ENCODE measurements around the gene KLHL28. TPM values are rescaled to one million over a fixed set of nuclear protein-coding genes. Genes with fewer than 3 reads are reported as not detected.
A peak's percentile ranks its signal among the peaks of the same experiment; 100 is the strongest.

KLHL28 gene
- total RNA-seq, 5 donors from 2014 or later (not counting 1 experiment from before 2014, with no cell fraction given) = 28.0 to 47.9 (median 35.0) TPM

GRCh38 chr14:44989497-44990440 is 28.0 kb upstream of the KLHL28 start:
- no peak overlapping the region for H3K4me3 ChIP-seq (ENCODE audit: control insufficient read depth in 1 of 2, extremely low read depth in 1 of 2, low read length in 1 of 2)
- ATAC-seq (replicated peaks in 1 of 4) (no peak), DNase-seq (no peak)
- H3K36me3 Mint-ChIP-seq = peaks cover 10% of the 10 kb centered on the region
- POLR2A ChIA-PET = no interaction called here
- H3K27me3 Mint-ChIP-seq = no peaks in the 10 kb centered on the region
- H3K4me1 ChIP-seq (ENCODE audit: control insufficient read depth in 1 of 2, extremely low read depth in 1 of 2, insufficient read depth in 2 of 2, low read length in 2 of 2) = no peaks in the 10 kb centered on the region
- no peaks in the 10 kb centered on the region for H3K9me3 Mint-ChIP-seq
- peak overlapping the region in 1 of 2 donors; percentile 19 for H3K27ac Mint-ChIP-seq
- peaks cover 0 to 2% of the 10 kb centered on the region in 2 donors for H3K36me3 ChIP-seq (ENCODE audit: control insufficient read depth in 2 of 2, extremely low read depth in 1 of 2, insufficient read depth in 1 of 2, low read length in 1 of 2)
- CTCF ChIA-PET = interaction anchor here in 1 of 2 donors (0.5 to 0.7 kb wide), 2 partner anchors 143 to 445 kb away, joined by 3 read pairs; no protein-coding TSS in a partner anchor
- H3K4me3 Mint-ChIP-seq = no peak overlapping the region
- no peaks in the 10 kb centered on the region for H3K27me3 ChIP-seq (replicated peaks in 1 of 2; ENCODE audit: control insufficient read depth in 2 of 2, extremely low read depth in 1 of 2, insufficient read depth in 2 of 2, low read length in 1 of 2)
- no peaks in the 10 kb centered on the region for H3K9me3 ChIP-seq
- no CpG with 5 or more reads among the region's 3 CpGs for WGBS (ENCODE audit: insufficient coverage)
- peaks cover 9 to 13% (median 12%) of the 10 kb centered on the region in 3 donors for H3K4me1 Mint-ChIP-seq
- H3K27ac ChIP-seq (ENCODE audit: low read length) = no peak overlapping the region

DNA sequence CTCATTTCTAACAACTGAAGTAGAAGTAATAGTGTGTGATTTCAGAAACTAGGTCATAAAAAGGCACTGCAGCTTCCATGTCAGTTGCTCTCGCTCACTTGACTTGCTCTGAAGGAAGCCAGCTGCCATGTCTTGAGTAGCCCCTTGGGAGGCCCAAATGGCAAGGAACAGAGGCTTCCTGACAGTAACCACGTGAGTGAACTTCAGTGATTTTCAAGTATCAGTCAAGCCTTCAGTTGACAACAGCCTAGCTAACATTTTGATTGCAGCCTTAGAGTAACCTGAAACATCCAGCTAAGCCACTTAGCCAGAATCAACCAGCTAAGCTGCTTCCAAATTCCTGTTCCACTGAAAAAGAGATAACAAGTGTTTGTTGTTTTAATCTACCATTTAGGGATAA is 26.9 kb upstream of the KLHL28 start:
- ChIA-PET POLR2A (interaction anchor here (0.6 to 0.7 kb wide), 2 partner anchors 12 to 22 kb away, joined by 3 read pairs; no protein-coding TSS in a partner anchor), CTCF (no interaction called here)
- 85% methylated on average over 2 of the region's 2 CpGs for WGBS (ENCODE audit: insufficient coverage)
- Mint-ChIP-seq H3K4me3 (no peak overlapping the region), H3K4me1 (peaks cover 9 to 13% (median 12%) of the 10 kb centered on the region in 3 donors), H3K27ac (no peak overlapping the region), H3K36me3 (peaks cover 6% of the 10 kb centered on the region), H3K27me3 (no peaks in the 10 kb centered on the region), H3K9me3 (no peaks in the 10 kb centered on the region)
- no peaks in the 10 kb centered on the region for H3K36me3 ChIP-seq (ENCODE audit: control insufficient read depth in 2 of 2, extremely low read depth in 1 of 2, insufficient read depth in 1 of 2, low read length in 1 of 2)
- no peaks in the 10 kb centered on the region for H3K9me3 ChIP-seq
- no peaks in the 10 kb centered on the region for H3K4me1 ChIP-seq (ENCODE audit: control insufficient read depth in 1 of 2, extremely low read depth in 1 of 2, insufficient read depth in 2 of 2, low read length in 2 of 2)
- H3K27ac ChIP-seq (ENCODE audit: low read length) = no peak overlapping the region
- no peak for DNase-seq
- ATAC-seq (replicated peaks in 1 of 4) = no peak
- no peak overlapping the region for H3K4me3 ChIP-seq (ENCODE audit: control insufficient read depth in 1 of 2, extremely low read depth in 1 of 2, low read length in 1 of 2)
- H3K27me3 ChIP-seq (replicated peaks in 1 of 2; ENCODE audit: control insufficient read depth in 2 of 2, extremely low read depth in 1 of 2, insufficient read depth in 2 of 2, low read length in 1 of 2) = no peaks in the 10 kb centered on the region

DNA sequence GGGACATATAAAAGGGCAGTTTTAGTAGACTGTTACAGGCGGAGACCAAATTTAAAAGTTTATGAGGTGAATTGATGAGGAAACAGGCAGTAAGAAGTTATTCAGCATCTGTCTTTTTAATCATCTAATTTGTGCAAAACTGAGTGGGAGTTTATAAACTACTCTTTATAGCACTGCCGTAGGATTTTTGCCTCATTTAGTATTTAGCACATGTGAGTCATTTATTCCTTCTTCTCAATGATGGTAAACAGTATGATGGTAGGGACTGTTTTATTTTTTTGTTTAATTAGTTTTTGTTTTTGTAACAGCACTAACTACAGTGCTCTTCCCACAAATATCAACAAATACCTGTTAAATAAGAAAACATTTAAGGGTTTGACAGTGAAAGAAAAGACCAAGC is 20.8 kb upstream of the KLHL28 start:
- Mint-ChIP-seq H3K4me3 (no peak overlapping the region), H3K9me3 (no peaks in the 10 kb centered on the region), H3K4me1 (peaks cover 17 to 30% (median 23%) of the 10 kb centered on the region in 3 donors), H3K36me3 (peaks cover 13% of the 10 kb centered on the region), H3K27me3 (no peaks in the 10 kb centered on the region), H3K27ac (no peak overlapping the region)
- ATAC-seq (replicated peaks in 1 of 4) (no peak), DNase-seq (no peak)
- H3K9me3 ChIP-seq = no peaks in the 10 kb centered on the region
- no peak overlapping the region for H3K27ac ChIP-seq (ENCODE audit: low read length)
- CTCF ChIA-PET = interaction anchor here in 1 of 2 donors (1.0 kb wide), 1 partner anchor 16 kb away, joined by 3 read pairs; no protein-coding TSS in a partner anchor
- peaks cover 0 to 2% of the 10 kb centered on the region in 2 experiments for H3K4me1 ChIP-seq (ENCODE audit: control insufficient read depth in 1 of 2, extremely low read depth in 1 of 2, insufficient read depth in 2 of 2, low read length in 2 of 2)
- H3K4me3 ChIP-seq (ENCODE audit: control insufficient read depth in 1 of 2, extremely low read depth in 1 of 2, low read length in 1 of 2) = no peak overlapping the region
- no peaks in the 10 kb centered on the region for H3K36me3 ChIP-seq (ENCODE audit: control insufficient read depth in 2 of 2, extremely low read depth in 1 of 2, insufficient read depth in 1 of 2, low read length in 1 of 2)
- H3K27me3 ChIP-seq (replicated peaks in 1 of 2; ENCODE audit: control insufficient read depth in 2 of 2, extremely low read depth in 1 of 2, insufficient read depth in 2 of 2, low read length in 1 of 2) = no peaks in the 10 kb centered on the region
- POLR2A ChIA-PET = no interaction called here
- WGBS (ENCODE audit: insufficient coverage) = no CpG with 5 or more reads among the region's 2 CpGs

- peak in 1 of 35 experiments; percentile 30 for DNase-seq
- ChIA-PET POLR2A (interaction anchor here in 1 of 2 donors (0.6 kb wide), 1 partner anchor 23 kb away, joined by 6 read pairs; no protein-coding TSS in a partner anchor), CTCF (no interaction called here)
- no peak overlapping the region for H3K27ac Mint-ChIP-seq
- H3K9me3 Mint-ChIP-seq = no peaks in the 10 kb centered on the region
- Histone ChIP-seq H3K4me1 (ENCODE audit: control insufficient read depth in 1 of 2, extremely low read depth in 1 of 2, insufficient read depth in 2 of 2, low read length in 2 of 2) (peaks cover 0 to 2% of the 10 kb centered on the region in 2 experiments), H3K27me3 (replicated peaks in 1 of 2; ENCODE audit: control insufficient read depth in 2 of 2, extremely low read depth in 1 of 2, insufficient read depth in 2 of 2, low read length in 1 of 2) (no peaks in the 10 kb centered on the region), H3K9me3 (no peaks in the 10 kb centered on the region), H3K4me3 (ENCODE audit: control insufficient read depth in 1 of 2, extremely low read depth in 1 of 2, low read length in 1 of 2) (no peak overlapping the region), H3K27ac (ENCODE audit: low read length) (no peak overlapping the region), H3K36me3 (ENCODE audit: control insufficient read depth in 2 of 2, extremely low read depth in 1 of 2, insufficient read depth in 1 of 2, low read length in 1 of 2) (no peaks in the 10 kb centered on the region)
- H3K4me3 Mint-ChIP-seq = no peak overlapping the region
- peaks cover 14% of the 10 kb centered on the region for H3K36me3 Mint-ChIP-seq
- no CpG with 5 or more reads among the region's 3 CpGs for WGBS (ENCODE audit: insufficient coverage)
- H3K4me1 Mint-ChIP-seq = peaks cover 17 to 33% (median 26%) of the 10 kb centered on the region in 3 donors
- no peak for ATAC-seq (replicated peaks in 1 of 4)
- no peaks in the 10 kb centered on the region for H3K27me3 Mint-ChIP-seq
These were observed 19.5 kb upstream of the KLHL28 start for GRCh38 chr14:44981198-44981597.

DNA sequence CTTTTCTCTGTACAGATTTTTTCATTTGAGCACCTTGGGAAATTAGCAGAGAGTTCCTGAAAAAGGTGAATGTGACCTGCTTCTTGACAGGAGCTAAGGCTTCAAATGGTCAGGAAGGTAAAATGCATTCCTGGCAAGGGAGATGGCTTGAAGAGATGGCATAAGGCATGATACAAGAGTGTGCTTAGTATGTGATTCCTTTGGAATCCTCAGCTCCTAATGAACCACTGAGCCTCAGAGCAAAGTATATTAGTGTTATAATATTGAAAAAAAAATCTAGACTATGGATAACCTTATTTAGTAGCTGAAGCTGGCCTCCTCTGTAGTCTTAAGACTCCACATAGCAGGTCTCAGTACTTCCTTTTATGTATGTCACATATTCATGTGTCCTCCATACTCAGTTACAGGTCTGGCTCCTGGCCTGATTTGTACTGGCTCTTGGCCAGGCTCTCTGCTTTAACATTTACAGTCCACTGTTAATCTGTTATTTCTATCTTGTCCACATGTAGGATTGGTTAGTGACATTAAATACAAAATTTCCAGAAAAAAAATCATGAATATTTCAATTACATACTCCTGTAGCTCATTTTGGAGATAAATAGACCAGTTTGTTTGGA is 18.1 kb upstream of the KLHL28 start:
- Mint-ChIP-seq H3K36me3 (peaks cover 19% of the 10 kb centered on the region), H3K27ac (no peak overlapping the region), H3K4me1 (peaks cover 17 to 38% (median 27%) of the 10 kb centered on the region in 3 donors), H3K27me3 (no peaks in the 10 kb centered on the region), H3K4me3 (no peak overlapping the region), H3K9me3 (no peaks in the 10 kb centered on the region)
- ChIA-PET CTCF (no interaction called here), POLR2A (interaction anchor here (0.6 to 1.0 kb wide), 2 partner anchors 15 to 17 kb away, joined by 3 to 14 read pairs; no protein-coding TSS in a partner anchor)
- Histone ChIP-seq H3K27me3 (replicated peaks in 1 of 2; ENCODE audit: control insufficient read depth in 2 of 2, extremely low read depth in 1 of 2, insufficient read depth in 2 of 2, low read length in 1 of 2) (no peaks in the 10 kb centered on the region), H3K27ac (ENCODE audit: low read length) (no peak overlapping the region), H3K9me3 (no peaks in the 10 kb centered on the region), H3K4me3 (ENCODE audit: control insufficient read depth in 1 of 2, extremely low read depth in 1 of 2, low read length in 1 of 2) (no peak overlapping the region), H3K36me3 (ENCODE audit: control insufficient read depth in 2 of 2, extremely low read depth in 1 of 2, insufficient read depth in 1 of 2, low read length in 1 of 2) (no peaks in the 10 kb centered on the region), H3K4me1 (ENCODE audit: control insufficient read depth in 1 of 2, extremely low read depth in 1 of 2, insufficient read depth in 2 of 2, low read length in 2 of 2) (peaks cover 0 to 2% of the 10 kb centered on the region in 2 experiments)
- ATAC-seq (replicated peaks in 1 of 4) (no peak), DNase-seq (no peak)

DNA sequence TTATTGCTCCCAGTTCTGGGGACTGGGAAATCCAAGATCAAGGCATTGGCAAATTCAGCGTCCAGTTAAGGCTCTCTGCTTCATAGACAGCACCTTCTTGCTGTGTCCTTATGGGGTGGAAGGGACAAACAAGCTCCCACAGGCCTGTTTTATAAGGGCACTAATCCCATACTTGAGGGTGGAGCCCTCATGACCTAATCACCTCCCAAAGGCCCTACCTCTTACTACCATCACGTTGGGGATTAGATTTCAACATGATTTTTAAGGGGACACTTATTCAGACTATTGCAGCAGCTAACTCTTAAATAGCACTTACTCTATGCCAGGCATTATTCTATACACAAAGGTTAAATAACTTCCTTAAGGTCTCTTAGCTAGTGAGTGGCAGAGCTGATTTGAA is 17.5 kb upstream of the KLHL28 start:
- POLR2A ChIA-PET = interaction anchor here (0.7 to 1.0 kb wide), 3 partner anchors 16 to 49 kb away, joined by 3 to 5 read pairs (median 3); no protein-coding TSS in a partner anchor
- CTCF ChIA-PET = interaction anchor here in 1 of 2 donors (0.7 kb wide), 1 partner anchor 594 kb away, joined by 3 read pairs; no protein-coding TSS in a partner anchor
- WGBS (ENCODE audit: insufficient coverage) = no CpG with 5 or more reads among the region's 2 CpGs
- DNase-seq (no peak), ATAC-seq (replicated peaks in 1 of 4) (no peak)
- Mint-ChIP-seq H3K4me1 (peaks cover 17 to 44% (median 27%) of the 10 kb centered on the region in 3 donors), H3K27me3 (no peaks in the 10 kb centered on the region), H3K36me3 (peaks cover 24% of the 10 kb centered on the region), H3K27ac (no peak overlapping the region), H3K4me3 (no peak overlapping the region), H3K9me3 (peaks cover 0 to under 1% (median 0%) of the 10 kb centered on the region in 3 donors)
- H3K9me3 ChIP-seq = no peaks in the 10 kb centered on the region
- H3K36me3 ChIP-seq (ENCODE audit: control insufficient read depth in 2 of 2, extremely low read depth in 1 of 2, insufficient read depth in 1 of 2, low read length in 1 of 2) = no peaks in the 10 kb centered on the region
- no peaks in the 10 kb centered on the region for H3K27me3 ChIP-seq (replicated peaks in 1 of 2; ENCODE audit: control insufficient read depth in 2 of 2, extremely low read depth in 1 of 2, insufficient read depth in 2 of 2, low read length in 1 of 2)
- no peak overlapping the region for H3K27ac ChIP-seq (ENCODE audit: low read length)
- H3K4me3 ChIP-seq (ENCODE audit: control insufficient read depth in 1 of 2, extremely low read depth in 1 of 2, low read length in 1 of 2) = no peak overlapping the region
- peaks cover 0 to 2% of the 10 kb centered on the region in 2 experiments for H3K4me1 ChIP-seq (ENCODE audit: control insufficient read depth in 1 of 2, extremely low read depth in 1 of 2, insufficient read depth in 2 of 2, low read length in 2 of 2)

All from T-cell (primary cell).